ENCODE measurements around the gene TIFAB.

TIFAB gene

GRCh38 chr5:135422419-135422818 is 29.7 kb downstream of the TIFAB start:
- DNase-seq, result no peak

- DNase-seq, result no peak
Observed at GRCh38 chr5:135417083-135417482, 35.1 kb downstream of the TIFAB start.

GRCh38 chr5:135405082-135405481 is 47.1 kb downstream of the TIFAB start:
- no peak for DNase-seq

GRCh38 chr5:135402031-135402430 is 50.1 kb downstream of the TIFAB start:
- DNase-seq, result no peak

- no peak for DNase-seq
Observed at GRCh38 chr5:135400866-135401265, 51.3 kb downstream of the TIFAB start.

- DNase-seq, result no peak
Observed at GRCh38 chr5:135399794-135400542, 52.2 kb downstream of the TIFAB start.

GRCh38 chr5:135398855-135399793 is 53.0 kb downstream of the TIFAB start, which contains the start of gene MACROH2A1:
TSS of gene MACROH2A1 (minus strand) at chr5:135399231. CDS start at chr5:135389093, 10,138 bp downstream.
- DNase-seq, result peak; percentile 59 to 85 (median 68)

GRCh38 chr5:135398160-135398854 is 53.8 kb downstream of the TIFAB start:
- peak in 3 of 5 donors; percentile 16 to 61 (median 18) for DNase-seq
